Upper lobe of left lung (tissue), 4 donors: ENCODE measurements around the gene CHST11.

Source experiments
- CTCF ChIP-seq, 6 experiments: fragments of 450-650 bp in 4 of 6; fragments of 200-600 bp in 2 of 6; sonication (generic) in 2 of 6; IDR thresholded peaks; one replicate each; pipeline ENCODE4 v1.5.1; 2016 to 2019; ENCODE audit warnings: antibody characterized with exemption in 6 of 6
- EP300 ChIP-seq, 4 donors: sonication (generic); formaldehyde crosslinking; IDR thresholded peaks; one replicate each; pipeline ENCODE4 v1.5.1; 2017; ENCODE audit warnings: antibody characterized with exemption in 4 of 4, control low read depth in 2 of 4
- POLR2A ChIP-seq, 4 donors: fragments of 450-650 bp; IDR thresholded peaks; one replicate each; pipeline ENCODE4 v1.5.1; 2016 to 2017; ENCODE audit warnings: antibody characterized with exemption in 4 of 4, mild to moderate bottlenecking in 2 of 4
- POLR2AphosphoS5 ChIP-seq, 2 donors: sonication (generic); formaldehyde crosslinking; IDR thresholded peaks; one replicate each; pipeline ENCODE4 v1.5.1; 2017; ENCODE audit warnings: antibody characterized with exemption in 2 of 2

DNA sequence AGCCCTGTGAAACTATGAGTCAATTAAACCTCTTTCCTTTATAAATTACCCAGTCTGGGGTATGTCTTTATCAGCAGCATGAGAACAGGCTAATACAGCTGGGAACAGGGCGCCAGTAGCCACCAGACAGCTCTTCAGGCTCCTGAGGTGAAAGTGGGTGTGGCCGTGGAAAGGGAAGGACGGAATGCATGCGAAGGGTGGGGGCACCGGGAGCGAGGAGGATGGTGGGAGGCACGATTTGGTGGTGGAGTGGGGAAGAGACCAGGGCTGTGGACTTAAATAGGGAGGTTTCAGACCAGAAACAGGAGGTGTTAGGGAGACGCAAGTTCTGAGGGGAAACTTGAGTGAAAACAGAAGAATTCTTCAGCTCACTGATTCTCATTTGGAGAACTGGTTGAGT lies 44.1 kb upstream of the CHST11 start:
- TF ChIP-seq CTCF (IDR thresholded peaks at IDR 0.05), result no peak
- TF ChIP-seq POLR2A (IDR thresholded peaks at IDR 0.05), result no peak
- TF ChIP-seq POLR2AphosphoS5 (IDR thresholded peaks at IDR 0.05), result no peak
- no peak for TF ChIP-seq EP300 (IDR thresholded peaks at IDR 0.05)
